NB4 (cell line): ENCODE data around the gene ST6GALNAC3.

Experiments used
- POLR2A ChIP-seq: IDR thresholded peaks from 2 replicates; pipeline ENCODE4 v1.6.1; 2011; ENCODE audit warnings: mild to moderate bottlenecking; ENCODE audit not compliant: insufficient read length; ENCODE audit errors: extremely low read depth
- TF ChIP-seq, protein P1 (sequence below): IDR thresholded peaks from one replicate; pipeline ENCODE4 v1.5.1; 2012; ENCODE audit warnings: low read depth, low read length

DNA sequence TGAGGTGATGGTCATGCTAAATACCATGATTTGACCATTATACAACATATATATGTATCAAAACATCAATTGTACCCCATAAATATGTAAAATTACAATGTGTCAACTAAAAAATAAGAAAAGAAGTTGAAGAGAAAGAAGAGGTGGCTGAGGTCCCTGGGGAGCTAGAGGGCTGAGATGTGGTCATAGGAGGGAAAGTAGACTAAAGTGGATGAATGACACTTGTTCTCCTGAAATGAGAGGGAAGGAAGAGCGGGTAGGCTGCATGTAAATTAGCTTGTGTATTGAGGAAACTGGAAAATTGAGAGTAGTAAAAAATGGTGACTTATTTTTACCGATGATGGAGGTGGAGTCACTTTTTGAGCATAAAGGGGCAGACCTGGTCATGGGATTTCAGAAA lies 117.0 kb downstream of the ST6GALNAC3 start:
- no peak for TF ChIP-seq POLR2A
- TF ChIP-seq, protein P1, sequence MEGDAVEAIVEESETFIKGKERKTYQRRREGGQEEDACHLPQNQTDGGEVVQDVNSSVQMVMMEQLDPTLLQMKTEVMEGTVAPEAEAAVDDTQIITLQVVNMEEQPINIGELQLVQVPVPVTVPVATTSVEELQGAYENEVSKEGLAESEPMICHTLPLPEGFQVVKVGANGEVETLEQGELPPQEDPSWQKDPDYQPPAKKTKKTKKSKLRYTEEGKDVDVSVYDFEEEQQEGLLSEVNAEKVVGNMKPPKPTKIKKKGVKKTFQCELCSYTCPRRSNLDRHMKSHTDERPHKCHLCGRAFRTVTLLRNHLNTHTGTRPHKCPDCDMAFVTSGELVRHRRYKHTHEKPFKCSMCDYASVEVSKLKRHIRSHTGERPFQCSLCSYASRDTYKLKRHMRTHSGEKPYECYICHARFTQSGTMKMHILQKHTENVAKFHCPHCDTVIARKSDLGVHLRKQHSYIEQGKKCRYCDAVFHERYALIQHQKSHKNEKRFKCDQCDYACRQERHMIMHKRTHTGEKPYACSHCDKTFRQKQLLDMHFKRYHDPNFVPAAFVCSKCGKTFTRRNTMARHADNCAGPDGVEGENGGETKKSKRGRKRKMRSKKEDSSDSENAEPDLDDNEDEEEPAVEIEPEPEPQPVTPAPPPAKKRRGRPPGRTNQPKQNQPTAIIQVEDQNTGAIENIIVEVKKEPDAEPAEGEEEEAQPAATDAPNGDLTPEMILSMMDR: no peak
